Stimulated activated CD4-positive, alpha-beta T cell treated with anti-CD3 and anti-CD28 coated beads, Interleukin-1b, Interleukin-23, amount 100 ng/mL, for 24 hours (primary cell): ENCODE data around the gene TPP1.

Source experiments
- DNase-seq, 4 experiments: peaks; one replicate each; pipeline ENCODE4 v3.0.0-alpha.2; 2020; ENCODE audit warnings: low read depth in 4 of 4, low spot score in 1 of 4

The TPP1 gene

DNA sequence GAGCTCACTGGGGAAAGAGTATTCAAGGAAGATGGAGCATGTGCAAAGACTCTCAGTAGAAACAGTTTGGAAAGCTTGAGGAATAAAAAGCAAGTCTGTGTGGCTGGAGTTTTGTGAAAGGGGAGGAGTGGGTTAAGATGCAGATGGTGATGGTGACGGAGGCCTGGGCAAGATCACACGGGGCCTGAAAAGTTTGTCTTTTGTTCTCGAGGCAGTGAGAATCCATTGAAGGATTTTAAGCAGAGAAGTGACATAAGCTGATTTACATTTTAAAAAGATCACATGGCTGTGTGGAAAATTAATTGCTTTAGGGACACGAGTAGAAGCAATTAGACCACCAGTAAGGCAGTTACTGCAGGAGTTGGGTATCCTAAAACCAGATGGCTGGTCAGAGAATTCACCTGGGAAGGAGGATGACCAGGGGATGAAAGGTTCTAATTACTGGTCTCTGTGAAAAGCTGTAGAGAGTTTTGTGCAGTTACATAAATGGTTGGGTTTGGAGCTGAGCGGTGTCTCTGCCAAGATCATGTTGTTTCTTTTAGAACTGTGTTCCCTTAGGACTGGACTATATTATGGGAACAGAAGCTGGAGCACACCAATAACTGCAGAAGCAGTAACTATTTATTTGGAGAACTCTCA is 22.9 kb downstream of the TPP1 start:
- no peak for DNase-seq

DNA sequence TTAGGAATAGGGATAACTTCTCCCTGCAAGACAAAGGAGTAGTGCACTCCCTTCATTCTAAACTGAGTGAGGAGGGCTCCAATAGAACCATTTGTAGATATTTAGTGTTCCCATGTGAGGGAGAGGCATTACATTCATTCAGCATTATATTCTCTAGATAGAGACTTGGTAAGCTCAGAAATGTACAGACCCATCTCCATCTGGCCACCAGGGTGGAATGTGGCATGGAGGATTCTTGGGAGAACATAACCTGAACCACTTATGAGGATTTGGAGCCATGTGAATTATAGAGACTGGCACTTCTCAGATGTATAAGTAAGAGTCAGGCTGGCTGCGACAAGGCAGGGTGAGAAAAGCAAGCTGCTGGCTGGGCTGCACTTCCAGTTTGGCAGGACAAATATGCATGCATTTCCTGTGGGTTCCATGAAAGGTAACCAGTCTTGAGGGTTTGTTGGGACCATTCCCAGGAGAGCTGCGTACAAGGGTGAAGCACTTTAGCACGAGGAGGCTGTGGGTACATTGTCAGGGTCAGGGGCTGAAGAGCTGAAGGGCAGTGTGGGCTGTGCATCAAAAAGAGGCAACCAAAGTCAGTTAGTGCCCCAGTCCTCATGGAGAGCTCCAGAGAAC is 25.0 kb downstream of the TPP1 start:
- no peak for DNase-seq

DNA sequence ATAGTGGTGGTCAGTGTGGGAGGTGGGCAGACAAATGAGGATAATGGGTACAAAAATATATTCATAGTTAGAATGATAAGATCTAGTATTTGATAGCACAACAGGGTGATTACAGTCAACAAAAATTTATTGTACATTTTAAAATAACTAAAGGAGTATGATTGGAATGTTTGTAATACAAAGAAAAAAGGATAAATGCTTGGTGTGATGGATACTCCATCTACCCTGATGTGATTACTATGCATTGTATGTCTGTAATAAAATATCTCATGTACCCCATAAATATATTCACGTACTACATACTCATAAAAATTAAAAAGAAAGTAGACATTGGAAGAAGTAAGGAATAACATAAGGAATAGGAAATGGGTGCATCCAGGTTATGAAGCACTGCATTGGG is 31.2 kb downstream of the TPP1 start:
- DNase-seq, result no peak

DNA sequence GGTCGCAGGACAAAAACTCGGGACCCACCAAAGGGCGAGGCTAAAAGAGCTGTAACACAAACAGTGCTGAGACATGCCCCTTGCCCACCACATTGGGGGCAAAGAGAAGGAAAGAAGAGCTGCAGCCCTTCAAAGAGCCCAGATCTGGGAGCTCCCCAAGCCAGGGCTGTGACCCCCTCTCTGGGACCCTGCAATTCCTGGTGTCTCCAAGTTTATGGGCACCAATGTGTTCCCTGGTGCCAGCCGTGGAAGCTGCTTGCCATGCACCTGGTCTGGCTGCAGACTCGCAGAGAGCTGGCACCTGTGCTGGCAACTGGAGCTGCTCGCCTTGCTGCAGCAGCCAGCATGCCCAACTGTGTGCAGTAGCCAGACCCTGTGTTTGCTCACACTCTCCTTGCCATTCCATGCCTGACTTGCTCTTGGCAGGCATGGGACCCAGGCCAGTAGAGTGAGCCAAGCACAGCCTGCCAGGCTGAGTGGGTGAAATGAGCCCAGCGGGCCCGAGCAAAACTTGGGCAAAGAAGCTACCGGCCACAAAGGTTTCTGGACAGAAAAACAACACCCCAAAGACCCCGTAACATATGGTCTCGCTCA is 31.8 kb downstream of the TPP1 start:
- DNase-seq, result no peak

DNA sequence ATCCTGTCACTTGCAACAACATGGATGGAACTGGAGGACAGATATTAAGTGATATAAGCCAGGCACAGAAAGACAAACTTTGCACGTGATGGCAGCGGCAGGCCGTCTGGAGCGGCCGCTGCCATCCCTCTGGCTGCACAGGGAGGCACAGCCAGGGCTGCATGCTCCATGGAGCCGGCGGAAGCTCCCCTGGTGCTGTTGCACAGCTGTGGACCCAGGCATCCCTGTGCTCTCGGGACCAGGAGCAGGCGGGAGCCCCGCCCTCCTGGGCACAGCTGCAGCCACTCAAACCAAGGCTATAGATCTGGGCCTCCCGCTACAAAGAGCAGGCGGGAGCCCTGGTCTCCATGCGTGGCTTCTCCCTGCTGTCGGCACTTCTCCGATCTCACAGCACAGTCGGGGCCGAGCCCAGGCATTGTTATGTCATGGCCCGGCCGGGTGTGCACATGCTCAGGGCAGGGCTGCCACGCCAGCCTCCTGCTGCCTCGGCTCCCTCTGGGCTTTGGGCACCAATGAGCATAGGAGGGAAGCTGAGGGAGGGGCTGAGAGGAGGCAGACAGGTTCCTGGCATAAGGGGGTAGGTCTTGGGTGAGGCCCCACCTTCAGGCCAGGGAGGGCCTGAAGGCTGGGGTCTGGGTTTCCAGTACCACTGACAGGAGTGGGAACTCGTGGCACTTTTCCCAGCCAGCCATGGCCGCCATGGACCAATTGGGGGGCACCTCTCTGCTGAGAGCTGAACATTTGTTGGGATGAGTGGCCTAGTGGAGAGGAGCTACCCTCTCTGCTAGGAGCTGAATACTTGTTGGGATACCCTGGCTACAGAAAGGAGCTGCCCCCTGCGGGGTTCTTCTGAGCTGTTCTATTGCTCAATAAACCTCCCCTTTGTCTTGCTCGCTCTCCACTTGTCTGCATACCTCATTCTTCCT is 32.5 kb downstream of the TPP1 start:
- DNase-seq, result no peak

DNA sequence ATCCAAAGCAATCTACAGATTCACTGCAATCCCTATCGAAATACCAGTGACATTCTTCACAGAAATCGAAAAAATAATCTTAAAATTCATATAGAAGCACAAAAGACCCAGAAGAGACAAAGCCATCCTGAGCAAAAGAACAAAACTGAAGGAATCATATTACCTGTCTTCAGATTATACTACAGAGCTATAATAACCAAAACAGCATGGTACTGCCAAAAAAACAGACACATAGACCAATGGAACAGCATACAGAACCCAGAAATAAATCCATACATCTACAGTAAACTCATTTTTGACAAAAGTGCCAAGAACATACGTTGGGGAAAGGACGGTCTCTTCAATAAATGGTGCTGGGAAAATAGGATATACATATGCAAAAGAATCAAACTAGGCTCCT is 34.7 kb downstream of the TPP1 start:
- DNase-seq, result no peak

DNA sequence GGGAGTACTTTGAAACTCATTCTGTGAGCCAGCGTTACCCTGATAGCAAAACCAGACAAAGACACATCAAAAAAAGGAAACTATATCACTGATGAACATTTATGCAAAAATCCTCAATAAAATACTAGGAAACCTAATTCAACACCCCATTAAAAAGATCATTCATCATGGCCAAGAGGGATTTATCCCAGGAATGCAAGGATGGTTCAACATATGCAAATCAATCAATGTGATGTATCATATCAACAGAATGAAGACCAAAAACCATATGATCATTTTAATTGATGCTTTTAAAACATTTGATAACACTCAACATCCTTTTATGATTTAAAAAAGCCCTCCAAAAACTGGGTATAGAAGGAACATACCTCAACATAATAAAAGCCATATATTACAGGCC is 35.6 kb downstream of the TPP1 start:
- DNase-seq, result no peak

DNA sequence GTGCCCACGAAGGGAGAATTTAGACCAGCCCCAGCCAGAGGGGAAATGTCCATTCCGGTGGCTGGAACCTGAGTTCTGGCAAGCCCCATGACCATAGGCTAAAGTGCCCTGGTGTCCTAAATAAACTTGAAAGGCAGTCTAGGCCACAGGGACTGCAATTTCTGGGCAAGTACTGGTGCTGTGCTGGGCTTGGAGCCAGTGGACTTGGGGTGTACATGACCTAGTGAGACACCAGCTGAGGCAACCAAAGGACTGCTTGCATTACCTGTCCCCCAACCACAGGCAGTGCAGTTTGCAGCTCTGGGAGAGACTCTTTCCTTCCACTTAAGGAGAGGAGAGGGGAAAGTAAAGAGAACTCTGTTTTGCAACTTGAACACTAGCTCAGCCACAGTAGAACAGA is 39.5 kb downstream of the TPP1 start:
- no peak for DNase-seq

DNA sequence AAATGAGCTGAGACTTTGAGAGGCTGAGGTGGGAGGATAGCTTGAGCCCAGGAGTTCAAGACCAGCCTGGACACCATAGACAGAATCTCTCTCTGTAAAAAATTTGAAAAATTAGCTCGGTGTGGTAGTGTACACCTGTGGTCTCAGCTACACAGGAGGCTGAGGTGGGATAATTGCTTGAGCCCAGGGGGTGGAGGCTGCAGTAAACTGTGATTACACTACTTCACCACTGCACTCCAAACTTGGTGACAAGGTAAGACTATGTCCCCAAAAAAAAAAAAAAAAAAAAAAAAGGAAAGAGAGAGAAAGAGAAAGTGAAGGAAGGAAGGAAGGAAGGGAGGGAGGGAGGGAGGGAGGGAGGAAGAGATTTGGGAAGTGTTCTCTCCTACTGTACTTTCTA is 41.1 kb downstream of the TPP1 start:
- no peak for DNase-seq

DNA sequence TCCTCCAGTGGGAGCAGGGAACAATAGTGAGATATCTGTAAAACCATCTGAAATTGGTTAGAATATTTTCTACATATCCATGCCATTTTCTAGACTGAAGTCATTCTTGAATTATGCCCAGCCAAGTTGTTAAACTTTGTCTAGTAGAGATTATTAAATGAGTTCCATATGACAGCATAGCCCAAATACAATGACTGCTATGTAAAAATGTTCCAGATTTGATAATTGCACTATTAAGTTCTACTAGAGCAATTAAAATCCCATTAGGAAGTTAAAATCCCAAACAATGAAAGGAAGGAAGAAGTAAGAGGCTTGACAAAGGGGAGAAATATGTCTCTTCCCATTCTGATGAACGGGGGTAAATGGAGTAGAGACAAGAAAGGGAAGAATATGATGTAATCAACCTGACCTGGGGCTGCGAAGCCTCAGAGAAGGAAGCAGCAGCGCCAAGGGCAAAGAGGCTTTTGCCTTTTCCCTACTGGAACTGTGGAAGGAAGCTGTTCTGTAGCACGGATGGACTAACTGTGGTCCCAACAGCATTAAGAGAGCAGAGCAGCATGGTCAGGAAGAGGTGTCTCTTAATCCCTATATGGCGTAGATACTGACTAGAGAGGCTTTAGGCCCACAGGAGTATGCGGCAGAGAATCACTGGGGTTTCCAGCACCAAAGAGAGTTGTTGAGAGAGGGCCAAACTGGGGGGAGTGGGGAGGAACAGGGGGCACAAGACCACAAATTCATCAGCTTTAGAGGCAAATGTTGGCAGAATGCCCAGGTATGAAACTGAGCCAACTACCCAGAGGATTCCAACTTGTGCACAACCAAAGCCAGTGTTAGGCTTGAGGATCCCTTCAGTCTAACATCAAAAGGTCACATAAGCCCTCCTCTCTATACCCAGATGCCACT is 42.5 kb downstream of the TPP1 start:
- DNase-seq, result no peak

DNA sequence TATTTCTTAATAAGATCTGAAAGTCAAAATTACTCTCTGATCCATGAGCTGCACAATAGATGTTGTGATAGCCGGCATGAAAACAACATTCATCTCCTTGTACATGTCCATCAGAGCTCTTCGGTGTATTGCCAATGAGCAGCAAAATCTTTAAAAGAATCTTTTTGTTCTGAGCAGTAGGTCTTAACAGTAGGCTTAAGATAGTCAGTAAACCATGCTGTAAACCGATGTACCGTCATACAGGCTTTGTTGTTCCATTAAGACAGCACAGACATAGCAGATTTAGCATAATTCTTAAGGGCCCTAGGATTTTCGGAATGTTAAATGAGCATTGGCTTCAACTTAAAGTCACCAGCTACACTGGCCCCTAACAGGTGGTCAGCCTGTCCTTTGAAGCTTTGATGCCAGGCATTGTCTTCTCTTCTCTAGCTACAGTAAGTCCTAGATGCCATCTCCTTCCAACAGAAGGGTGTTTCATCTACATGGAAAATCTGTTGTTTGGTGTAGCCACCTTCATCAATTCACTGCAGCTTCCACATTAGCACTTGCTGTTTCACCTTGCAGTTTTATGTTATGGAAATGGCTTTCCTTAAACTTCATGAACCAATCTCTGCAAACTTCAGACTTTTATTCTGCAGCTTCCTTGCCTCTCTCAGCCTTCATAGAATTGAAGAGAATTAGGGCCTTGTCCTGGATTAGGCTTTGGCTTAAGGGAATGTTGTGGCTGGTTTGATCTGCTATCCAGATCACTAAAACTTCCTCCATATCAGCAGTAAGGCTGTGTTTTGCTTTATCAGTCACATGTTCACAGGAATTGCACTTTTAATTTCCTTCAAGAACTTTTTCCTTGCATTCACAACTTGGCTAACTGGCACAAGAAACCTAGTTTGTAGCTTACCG is 44.2 kb downstream of the TPP1 start:
- DNase-seq, result no peak

DNA sequence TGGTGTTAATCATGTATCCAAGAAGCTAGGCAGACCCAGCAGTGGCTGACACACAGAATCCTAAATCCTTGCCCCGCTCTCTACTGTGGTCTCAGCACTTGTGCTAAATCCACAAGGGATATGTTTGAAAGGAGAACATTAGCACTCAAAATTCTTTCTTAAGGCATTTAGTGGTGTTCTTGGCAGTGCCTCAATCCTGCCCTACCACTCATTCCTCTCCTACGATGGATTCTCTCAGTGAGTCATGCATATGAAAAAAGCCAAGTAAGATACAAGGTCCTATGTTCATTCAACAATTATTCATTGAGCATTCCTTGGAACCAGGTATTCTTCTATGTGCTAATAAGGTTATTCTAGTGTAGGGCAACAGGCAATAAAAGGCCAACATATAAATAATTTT is 47.0 kb downstream of the TPP1 start:
- DNase-seq, result no peak

DNA sequence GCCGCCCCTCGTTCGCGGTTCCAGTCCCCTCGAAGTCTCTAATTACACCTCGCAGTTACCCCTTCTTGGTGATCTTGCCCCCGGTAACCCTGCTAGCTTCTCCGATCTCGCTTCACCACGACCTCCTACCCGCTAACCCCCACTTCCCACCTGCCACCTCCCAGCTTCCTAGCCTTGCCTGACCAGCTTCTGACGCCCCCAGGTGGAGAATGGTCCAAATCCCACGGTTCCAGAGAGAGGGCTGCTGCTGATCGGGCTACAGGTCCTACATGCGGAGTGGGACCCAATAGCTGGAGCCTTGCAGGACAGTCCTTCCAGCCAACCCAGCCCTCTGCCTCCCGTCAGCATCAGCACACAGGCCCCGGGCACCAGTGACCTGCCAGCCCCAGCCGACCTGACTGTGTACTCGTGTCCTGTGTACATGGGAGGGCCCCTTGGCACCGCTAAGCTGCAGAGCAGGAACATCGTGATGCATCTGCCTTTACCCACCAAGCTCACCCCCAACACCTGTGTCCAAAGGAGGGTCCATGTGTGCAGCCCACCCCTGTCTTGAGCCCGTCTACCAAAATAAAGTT is 47.7 kb downstream of the TPP1 start:
- DNase-seq, result no peak

DNA sequence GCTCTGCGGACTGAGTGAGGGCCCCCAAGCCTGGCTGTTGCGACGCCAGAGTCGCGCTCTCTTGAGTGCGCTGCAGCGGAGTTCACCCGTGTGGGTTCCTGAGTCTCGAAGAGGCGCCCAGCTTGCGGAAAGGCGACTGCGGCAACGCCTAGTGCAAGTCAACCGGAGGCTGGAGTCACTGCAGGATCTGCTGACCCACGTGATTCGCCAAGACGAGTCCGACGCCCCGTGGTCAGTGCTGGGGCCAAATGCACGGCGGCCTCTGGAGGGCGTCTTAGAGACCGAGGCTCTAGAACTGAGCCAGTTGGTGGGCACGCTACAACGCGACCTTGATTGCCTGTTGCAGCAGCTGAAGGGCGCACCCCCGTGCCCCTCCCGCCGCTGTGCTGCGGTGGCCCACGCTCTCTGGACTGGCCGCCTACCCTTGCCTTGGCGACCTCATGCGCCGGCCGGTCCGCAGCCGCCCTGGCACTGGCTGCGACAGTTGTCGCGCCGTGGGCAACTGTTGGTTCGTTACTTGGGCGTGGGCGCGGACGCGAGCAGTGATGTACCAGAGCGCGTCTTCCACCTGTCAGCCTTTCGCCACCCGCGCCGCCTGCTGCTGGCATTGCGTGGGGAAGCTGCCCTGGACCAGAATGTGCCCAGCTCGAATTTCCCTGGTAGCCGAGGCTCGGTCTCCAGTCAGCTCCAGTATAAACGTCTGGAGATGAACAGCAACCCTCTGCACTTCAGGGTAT is 48.4 kb downstream of the TPP1 start:
- DNase-seq, result no peak

DNA sequence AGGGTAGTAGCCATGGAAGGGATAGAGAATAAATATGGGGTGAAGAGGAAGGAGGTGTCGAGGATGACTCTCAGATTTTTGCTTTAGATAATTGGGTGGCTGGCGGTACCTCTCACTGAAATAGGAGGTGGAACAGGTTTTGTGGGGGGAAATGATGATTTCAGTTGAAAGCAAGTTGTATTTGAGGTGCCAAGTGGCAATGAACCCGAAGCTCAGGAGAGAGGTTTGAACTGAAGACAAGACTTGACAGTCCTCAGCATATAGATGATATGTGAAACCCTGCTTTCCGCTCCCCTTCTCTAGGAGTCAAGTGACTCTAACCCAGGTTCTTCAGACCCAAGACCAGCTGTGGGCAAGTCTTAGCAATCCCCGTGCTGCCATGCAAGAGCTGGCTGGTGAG is 49.5 kb downstream of the TPP1 start:
- DNase-seq, result no peak

DNA sequence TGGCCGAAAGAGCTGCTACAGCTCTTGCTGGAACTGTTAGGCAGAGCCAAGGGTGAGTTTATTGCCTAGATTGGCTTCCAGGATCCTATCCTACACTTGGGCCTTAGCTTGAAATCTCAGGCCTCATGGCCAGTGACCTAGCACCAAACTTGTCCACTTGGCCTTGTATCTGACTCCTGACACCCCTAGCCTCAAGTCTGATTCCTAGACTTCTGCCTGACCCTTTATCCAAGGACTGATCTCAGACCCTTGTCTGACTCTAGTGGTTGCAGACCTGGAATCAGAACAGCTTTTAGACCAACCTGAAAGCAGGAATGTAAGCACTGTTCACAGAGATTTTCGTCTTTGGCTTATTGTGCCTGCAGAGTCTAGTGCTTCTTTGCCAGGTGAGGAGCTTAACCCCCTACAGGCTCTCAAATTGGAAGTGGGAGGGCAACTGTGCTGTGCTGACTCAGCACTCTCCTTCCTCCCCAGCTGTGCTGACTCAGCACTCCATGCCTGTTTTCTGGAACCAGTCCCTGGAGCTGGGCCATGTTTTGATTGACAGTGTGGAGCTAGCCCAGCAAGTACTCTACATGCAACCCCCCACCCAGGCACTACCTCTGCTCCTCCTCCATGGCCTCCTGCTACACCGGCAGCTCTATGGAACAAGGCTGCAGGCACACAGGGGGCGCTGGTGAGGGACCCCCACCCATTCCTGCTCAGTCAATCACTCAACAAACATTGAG is 50.9 kb downstream of the TPP1 start:
- DNase-seq, result no peak

DNA sequence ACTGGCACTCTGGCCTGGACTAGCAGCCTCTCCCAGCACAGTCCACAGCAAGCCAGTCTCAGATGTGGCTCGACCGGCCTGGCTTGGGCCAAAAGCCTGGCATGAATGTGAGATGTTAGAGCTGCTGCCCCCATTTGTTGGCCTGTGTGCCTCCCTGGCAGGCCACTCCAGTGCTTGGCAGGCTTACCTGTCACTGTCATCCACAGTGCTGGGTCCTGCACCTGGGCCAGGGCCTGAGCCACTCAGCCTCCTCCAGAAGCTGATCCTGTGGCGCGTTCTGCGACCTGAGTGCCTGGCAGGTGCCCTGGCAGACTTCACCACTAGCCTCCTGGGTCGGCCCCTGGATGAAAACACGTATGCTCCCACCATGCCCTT is 51.9 kb downstream of the TPP1 start:
- DNase-seq, result no peak

DNA sequence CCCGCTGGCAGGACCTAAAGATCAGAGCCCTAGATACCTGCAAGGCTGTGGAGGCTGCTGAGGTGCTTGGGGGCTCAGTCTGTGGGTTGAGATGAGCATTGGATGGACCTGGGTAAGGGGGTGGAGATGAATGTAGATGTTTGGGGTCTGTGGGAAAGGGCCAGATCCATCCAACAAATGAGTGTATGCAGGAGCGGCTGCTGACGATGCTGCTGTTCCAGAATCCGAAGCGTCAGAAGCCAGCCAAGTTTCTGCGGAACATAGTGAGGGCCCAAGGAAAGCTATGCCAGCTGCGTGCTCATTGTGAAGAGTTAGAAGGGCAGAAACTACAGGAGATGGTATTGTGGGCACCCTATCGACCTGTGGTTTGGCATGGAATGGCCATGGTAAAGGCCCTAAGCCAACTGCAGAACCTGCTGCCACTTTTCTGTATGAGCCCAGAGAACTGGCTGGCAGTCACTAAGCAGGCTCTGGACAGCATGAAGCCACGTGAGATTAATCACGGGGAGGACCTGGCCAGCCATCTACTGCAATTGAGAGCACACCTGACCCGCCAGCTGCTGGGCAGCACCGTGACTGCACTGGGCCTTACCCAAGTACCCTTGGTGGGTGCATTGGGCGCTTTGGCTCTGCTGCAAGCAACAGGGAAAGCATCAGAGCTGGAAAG is 52.4 kb downstream of the TPP1 start:
- no peak for DNase-seq
